Ascending aorta (tissue), 2 donors: ENCODE results near the gene PDZRN4. TPM values are rescaled to one million over a fixed set of nuclear protein-coding genes. Genes with fewer than 3 reads are reported as not detected.
"Not testable (repeated sequence)": the region's sequence is repeated elsewhere in the genome, so short reads cannot be mapped to it uniquely, and the experiment has no call there.

Source experiments
- DNase-seq, 2 donors: peaks; one replicate each; pipeline ENCODE4 v3.0.0-alpha.2; 2019; ENCODE audit warnings: low spot score in 2 of 2
- H3K27ac ChIP-seq, 2 donors: fragments of 200-600 bp; sonication (generic); one replicate each; pipeline ENCODE4 v1.5.1; 2016 to 2017; ENCODE audit warnings: mild to moderate bottlenecking in 1 of 2
- H3K27me3 ChIP-seq: fragments of 200-600 bp; sonication (generic); one replicate; pipeline ENCODE4 v1.5.1; 2017
- H3K36me3 ChIP-seq, 2 donors: fragments of 200-600 bp; sonication (generic); one replicate each; pipeline ENCODE4 v1.5.1; 2016
- H3K4me1 ChIP-seq, 2 donors: fragments of 200-600 bp; sonication (generic); one replicate each; pipeline ENCODE4 v1.5.1; 2016 to 2017; ENCODE audit warnings: mild to moderate bottlenecking in 1 of 2
- H3K4me3 ChIP-seq, 2 donors: fragments of 200-600 bp; sonication (generic); one replicate each; pipeline ENCODE4 v1.5.1; 2016 to 2017; ENCODE audit warnings: mild to moderate bottlenecking in 1 of 2
- H3K9me3 ChIP-seq, 2 donors: fragments of 200-600 bp; sonication (generic); one replicate each; pipeline ENCODE4 v1.5.1; 2016
- intact Hi-C: fragments of 100-400 bp; cut with DNase I; formaldehyde crosslinking; loops from one replicate; pipeline ENCODE4 v1.15.1; 2023
- total RNA-seq: library from RNA; depleted of rRNA; stranded (reverse); fragments of >200 nt; gene quantifications from one replicate; pipeline ENCODE4 v1.1.0, GENCODE V29; 2016
- TF ChIP-seq, protein P1 (sequence below), 3 experiments: fragments of 200-600 bp in 2 of 3; fragments of 450-650 bp in 1 of 3; sonication (generic) in 2 of 3; IDR thresholded peaks; one replicate each; pipeline ENCODE4 v1.5.1; 2016 to 2019; ENCODE audit warnings: antibody characterized with exemption in 3 of 3, mild to moderate bottlenecking in 1 of 3, moderate library complexity in 1 of 3

The PDZRN4 gene
- total RNA-seq, 1 donor from 2014 or later = 1.3 TPM

DNA sequence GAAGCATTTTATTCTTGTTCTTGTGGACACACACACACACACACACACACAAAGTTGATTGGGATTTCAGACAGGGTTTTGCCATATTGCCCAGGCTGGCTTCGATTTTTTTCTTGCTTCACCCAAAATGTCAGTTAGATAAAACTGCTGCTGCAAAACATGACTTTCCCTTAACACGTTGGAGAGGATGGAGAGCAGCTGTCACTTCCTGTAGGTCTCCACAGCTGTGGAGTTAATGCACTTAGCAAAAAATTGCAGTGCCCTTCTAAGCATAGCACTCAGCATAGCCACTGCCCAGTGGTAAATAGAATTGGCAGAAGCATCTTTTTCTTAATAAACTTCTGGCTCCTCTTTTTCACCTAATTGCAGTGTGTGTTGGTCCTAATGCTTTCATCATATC lies 54.5 kb downstream of the PDZRN4 start:
- TF ChIP-seq, protein P1, sequence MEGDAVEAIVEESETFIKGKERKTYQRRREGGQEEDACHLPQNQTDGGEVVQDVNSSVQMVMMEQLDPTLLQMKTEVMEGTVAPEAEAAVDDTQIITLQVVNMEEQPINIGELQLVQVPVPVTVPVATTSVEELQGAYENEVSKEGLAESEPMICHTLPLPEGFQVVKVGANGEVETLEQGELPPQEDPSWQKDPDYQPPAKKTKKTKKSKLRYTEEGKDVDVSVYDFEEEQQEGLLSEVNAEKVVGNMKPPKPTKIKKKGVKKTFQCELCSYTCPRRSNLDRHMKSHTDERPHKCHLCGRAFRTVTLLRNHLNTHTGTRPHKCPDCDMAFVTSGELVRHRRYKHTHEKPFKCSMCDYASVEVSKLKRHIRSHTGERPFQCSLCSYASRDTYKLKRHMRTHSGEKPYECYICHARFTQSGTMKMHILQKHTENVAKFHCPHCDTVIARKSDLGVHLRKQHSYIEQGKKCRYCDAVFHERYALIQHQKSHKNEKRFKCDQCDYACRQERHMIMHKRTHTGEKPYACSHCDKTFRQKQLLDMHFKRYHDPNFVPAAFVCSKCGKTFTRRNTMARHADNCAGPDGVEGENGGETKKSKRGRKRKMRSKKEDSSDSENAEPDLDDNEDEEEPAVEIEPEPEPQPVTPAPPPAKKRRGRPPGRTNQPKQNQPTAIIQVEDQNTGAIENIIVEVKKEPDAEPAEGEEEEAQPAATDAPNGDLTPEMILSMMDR (IDR thresholded peaks at IDR 0.05) = no peak
- no peaks in the 10 kb centered on the region for H3K9me3 ChIP-seq
- no peak overlapping the region for H3K27ac ChIP-seq
- no peak overlapping the region for H3K4me3 ChIP-seq
- intact Hi-C loops = no loop called here
- H3K4me1 ChIP-seq = no peaks in the 10 kb centered on the region
- DNase-seq = no peak
- no peaks in the 10 kb centered on the region for H3K36me3 ChIP-seq
- no peaks in the 10 kb centered on the region for H3K27me3 ChIP-seq

DNA sequence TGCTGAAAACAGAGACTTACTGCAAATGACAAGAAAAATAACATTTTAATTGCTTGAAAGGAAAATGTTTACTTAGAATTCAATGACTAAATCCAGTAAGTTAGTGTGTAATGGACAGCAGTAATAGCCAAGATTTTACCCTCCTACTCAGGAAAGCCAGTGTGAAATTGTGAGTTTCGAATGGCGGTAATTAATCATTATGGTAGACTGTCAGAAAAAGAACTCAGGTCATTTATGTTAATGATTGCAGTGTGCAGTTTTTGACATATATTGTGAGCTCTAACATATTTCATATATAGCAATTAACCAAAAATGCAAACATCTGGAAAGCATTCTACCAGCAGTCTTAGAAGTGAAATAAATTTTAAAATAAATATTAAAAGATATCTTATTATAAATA lies 60.3 kb downstream of the PDZRN4 start:
- H3K27me3 ChIP-seq = no peaks in the 10 kb centered on the region
- TF ChIP-seq, protein P1 (IDR thresholded peaks at IDR 0.05) = no peak
- no peaks in the 10 kb centered on the region for H3K4me1 ChIP-seq
- no peaks in the 10 kb centered on the region for H3K36me3 ChIP-seq
- no peak overlapping the region for H3K4me3 ChIP-seq
- H3K9me3 ChIP-seq = no peaks in the 10 kb centered on the region
- DNase-seq = no peak
- H3K27ac ChIP-seq = no peak overlapping the region
- intact Hi-C loops = no loop called here

DNA sequence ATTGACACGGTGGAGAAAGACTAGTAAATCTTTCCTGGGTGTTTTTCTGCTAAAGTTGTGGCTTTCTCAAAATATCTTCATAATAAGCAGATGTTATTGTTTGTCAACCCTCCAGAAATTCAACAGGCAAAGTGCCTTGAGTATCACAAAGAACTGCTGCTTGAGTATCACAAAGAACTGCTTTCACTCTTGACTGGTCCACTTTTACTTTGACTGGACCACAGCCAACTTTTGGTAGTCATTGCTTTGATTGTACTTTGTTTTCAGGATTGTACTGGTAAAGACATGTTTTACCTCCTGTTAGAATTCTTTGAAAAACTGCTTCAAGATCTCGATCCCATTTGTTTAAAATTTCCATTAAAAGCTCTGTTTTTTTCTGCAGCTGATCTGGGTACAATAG lies 62.6 kb downstream of the PDZRN4 start:
- H3K4me3 ChIP-seq = peak overlapping the region in 1 of 2 donors; percentile 1
- TF ChIP-seq, protein P1 (IDR thresholded peaks at IDR 0.05) = no peak
- no peaks in the 10 kb centered on the region for H3K27me3 ChIP-seq
- DNase-seq = no peak
- no peaks in the 10 kb centered on the region for H3K36me3 ChIP-seq
- intact Hi-C loops = no loop called here
- H3K27ac ChIP-seq = no peak overlapping the region
- H3K4me1 ChIP-seq = no peaks in the 10 kb centered on the region
- H3K9me3 ChIP-seq = no peaks in the 10 kb centered on the region

DNA sequence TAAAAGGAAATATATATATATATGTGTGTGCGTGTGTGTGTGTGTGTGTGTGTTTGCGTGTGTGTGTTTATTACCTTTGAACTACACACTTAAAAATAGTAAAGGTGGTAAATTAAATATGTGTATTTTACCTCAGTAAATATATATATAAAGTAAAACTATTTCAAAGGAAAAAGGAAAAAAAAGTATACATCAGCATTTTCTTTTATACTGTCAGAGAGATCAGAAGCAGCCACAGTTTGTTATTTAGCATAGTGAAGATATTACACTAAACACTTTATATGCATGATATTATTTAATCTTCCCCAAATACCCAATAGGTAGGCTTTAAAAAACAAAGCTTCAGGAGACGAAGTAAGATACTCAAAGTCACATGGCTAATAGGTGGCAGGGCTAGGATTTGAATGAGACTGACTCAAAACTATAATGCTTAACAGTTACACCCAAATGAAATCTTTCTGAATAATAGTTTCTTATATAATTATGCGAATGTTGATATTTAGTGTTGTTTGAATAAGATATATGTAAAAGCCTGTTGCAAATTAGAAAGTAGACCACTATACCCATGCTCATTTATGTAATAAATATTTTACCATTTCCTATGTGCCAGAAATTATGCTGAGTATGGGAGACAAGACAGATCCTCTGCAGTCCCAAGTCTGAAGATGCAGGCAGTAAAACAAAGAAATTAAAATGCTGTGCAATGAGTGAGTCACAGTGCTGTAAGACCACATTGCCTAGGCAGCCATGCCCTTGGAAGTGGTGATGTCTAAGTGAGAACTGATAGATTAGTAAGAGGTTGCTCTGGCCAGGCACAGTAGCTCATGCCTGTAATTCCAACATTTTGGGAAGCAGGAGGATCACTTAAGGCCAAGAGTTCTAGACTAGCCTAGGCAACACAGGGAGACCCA lies 66.1 kb downstream of the PDZRN4 start:
- intact Hi-C loops = no loop called here
- Histone ChIP-seq H3K9me3 (no peaks in the 10 kb centered on the region), H3K4me3 (no peak overlapping the region), H3K4me1 (no peaks in the 10 kb centered on the region), H3K27ac (no peak overlapping the region), H3K27me3 (no peaks in the 10 kb centered on the region), H3K36me3 (no peaks in the 10 kb centered on the region)
- DNase-seq = no peak
- TF ChIP-seq, protein P1 (IDR thresholded peaks at IDR 0.05) = no peak

DNA sequence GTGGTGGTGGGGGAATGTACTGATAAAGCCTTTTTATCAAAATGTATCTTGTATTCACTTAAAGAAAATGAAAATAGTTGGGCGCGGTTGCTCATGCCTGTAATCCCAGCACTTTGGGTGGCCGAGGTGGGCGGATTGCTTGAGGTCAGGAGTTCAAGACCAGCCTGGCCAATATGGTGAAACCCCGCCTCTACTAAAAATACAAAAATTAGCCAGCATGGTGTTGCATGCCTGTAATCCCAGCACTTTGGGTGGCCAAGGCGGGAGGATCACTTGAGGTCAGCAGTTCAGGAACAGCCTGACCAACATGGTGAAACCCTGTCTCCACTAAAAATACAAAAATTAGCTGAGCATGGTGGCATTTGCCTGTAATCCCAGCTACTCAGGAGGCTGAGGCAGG lies 75.1 kb downstream of the PDZRN4 start:
- H3K27ac ChIP-seq, H3K9me3 ChIP-seq, intact Hi-C loops, H3K4me3 ChIP-seq, H3K27me3 ChIP-seq, H3K4me1 ChIP-seq, DNase-seq, H3K36me3 ChIP-seq: not testable (repeated sequence)

DNA sequence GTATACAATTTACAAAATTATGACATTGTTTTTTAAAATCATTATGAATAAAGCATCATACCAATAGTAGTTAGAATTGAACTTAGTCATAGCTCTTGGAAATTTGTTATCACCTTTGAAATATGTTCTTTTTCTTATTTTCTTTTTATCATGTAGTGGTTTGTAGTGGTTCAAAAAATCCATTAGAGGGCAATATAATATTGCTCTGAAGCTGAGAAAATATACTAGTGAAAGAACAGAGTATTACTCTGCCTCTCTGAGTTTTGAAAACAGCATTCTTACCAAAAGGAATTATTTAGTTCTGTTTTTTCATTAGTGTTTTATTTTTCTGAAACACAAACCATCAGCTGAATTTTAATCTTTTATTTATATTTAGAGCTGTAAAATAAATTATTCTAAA lies 76.2 kb downstream of the PDZRN4 start:
- no peak overlapping the region for H3K4me3 ChIP-seq
- intact Hi-C loops = no loop called here
- no peaks in the 10 kb centered on the region for H3K27me3 ChIP-seq

More for the DNA sequence above, 76.2 kb downstream of the PDZRN4 start:
- TF ChIP-seq, protein P1 (IDR thresholded peaks at IDR 0.05) = peak; percentile 10 to 59 (median 11)
- H3K9me3 ChIP-seq = no peaks in the 10 kb centered on the region
- H3K36me3 ChIP-seq = no peaks in the 10 kb centered on the region
- H3K27ac ChIP-seq = no peak overlapping the region
- no peaks in the 10 kb centered on the region for H3K4me1 ChIP-seq
- DNase-seq = no peak
